ENCODE results near the gene SIPA1L3. TPM values are rescaled to one million over a fixed set of nuclear protein-coding genes. Genes with fewer than 3 reads are reported as not detected.

The SIPA1L3 gene
- total and polyA plus RNA-seq, 10 of the 15 experiments (the other 5 are each of a cell fraction or from before 2014, with no cell fraction given): 0.24 to 66.2 (median 19.1) TPM

DNA sequence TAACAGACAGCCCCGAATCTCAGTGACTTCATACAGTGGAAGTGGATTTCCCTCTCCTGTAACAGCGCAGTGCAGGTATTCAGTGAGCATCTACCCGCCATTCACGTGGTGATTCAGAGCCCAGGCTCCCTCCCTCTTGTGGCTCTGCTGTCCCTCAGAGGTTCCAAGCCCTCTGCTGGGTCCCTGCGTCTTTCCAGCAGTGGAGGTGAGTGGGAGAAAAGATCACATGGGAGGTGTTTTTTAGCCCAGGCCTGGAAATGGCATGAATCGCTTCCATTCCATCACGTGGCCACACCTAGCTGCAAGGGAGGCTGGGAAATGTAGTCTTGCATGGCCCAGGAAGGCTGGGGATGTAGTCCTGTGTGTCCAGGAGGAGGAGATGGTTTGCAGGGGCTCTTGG, 255.6 kb downstream of the SIPA1L3 start (continued):
- TF ChIP-seq, protein P1, sequence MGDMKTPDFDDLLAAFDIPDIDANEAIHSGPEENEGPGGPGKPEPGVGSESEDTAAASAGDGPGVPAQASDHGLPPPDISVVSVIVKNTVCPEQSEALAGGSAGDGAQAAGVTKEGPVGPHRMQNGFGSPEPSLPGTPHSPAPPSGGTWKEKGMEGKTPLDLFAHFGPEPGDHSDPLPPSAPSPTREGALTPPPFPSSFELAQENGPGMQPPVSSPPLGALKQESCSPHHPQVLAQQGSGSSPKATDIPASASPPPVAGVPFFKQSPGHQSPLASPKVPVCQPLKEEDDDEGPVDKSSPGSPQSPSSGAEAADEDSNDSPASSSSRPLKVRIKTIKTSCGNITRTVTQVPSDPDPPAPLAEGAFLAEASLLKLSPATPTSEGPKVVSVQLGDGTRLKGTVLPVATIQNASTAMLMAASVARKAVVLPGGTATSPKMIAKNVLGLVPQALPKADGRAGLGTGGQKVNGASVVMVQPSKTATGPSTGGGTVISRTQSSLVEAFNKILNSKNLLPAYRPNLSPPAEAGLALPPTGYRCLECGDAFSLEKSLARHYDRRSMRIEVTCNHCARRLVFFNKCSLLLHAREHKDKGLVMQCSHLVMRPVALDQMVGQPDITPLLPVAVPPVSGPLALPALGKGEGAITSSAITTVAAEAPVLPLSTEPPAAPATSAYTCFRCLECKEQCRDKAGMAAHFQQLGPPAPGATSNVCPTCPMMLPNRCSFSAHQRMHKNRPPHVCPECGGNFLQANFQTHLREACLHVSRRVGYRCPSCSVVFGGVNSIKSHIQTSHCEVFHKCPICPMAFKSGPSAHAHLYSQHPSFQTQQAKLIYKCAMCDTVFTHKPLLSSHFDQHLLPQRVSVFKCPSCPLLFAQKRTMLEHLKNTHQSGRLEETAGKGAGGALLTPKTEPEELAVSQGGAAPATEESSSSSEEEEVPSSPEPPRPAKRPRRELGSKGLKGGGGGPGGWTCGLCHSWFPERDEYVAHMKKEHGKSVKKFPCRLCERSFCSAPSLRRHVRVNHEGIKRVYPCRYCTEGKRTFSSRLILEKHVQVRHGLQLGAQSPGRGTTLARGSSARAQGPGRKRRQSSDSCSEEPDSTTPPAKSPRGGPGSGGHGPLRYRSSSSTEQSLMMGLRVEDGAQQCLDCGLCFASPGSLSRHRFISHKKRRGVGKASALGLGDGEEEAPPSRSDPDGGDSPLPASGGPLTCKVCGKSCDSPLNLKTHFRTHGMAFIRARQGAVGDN (IDR thresholded peaks at IDR 0.05): no peak
- TF ChIP-seq NFXL1 (IDR thresholded peaks at IDR 0.05; ENCODE audit: borderline replicate concordance) (no peak), TBL1XR1 (IDR thresholded peaks at IDR 0.05; ENCODE audit: low read depth, low read length) (no peak)

DNA sequence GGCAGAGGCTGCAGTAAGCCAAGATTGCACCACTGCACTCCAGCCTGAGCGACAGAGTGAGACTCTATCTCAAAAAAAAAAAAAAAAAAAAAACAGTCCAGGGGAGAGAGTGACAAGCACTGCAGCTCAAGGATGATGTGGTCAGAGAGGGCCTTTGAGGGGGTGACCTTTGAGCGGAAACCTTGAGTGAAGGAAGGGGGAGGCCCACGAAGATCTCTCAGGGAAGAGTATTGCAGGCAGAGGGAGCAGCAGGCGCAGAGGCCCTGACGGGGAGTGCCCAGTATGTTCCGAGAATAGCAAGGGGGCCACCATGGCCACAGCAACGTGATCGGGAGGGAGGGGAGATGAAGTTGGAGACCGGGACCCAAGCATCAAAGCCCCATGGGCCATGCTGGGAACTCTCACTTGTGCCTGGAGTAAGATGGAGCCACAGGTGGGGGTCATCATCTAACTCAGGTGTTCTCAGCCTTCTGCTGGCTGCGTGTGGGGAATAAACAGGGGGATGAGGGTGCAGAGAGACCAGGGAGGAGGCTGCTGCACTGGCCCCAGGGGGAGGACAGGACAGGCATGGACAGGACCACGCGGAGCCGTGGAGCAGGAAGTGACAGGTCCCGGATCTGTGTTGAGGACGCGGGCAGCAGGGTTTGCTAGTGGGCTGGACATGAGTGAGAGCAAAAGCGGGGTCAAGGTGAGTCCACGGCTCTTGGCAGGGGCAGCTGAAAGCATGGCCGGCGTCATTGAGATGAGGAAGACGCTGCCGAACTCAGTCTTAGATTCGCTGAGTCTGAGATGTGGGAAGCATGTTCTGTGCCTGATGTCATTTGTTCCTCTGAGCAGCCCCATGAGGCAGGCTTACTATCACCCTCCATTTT, 256.6 kb downstream of the SIPA1L3 start:
- H3K9me3 ChIP-seq (replicated peaks; ENCODE audit: control insufficient read depth, insufficient read depth, low read length): no peaks in the 10 kb centered on the region; the same call in 2 of the 3 replicates
- ChIA-PET CTCF (interaction anchor here (1.4 kb wide), 1 partner anchor 261 kb away, joined by 3 read pairs; no protein-coding TSS in a partner anchor), SMC1A (ENCODE audit: uncharacterized antibody, unreplicated experiment) (no interaction called here), POLR2A (no interaction called here), RAD21 (ENCODE audit: unreplicated experiment) (no interaction called here)
- H3K4me3 ChIP-seq: no peak overlapping the region
- WGBS (ENCODE audit: insufficient coverage, insufficient replicate concordance, low lambda C conversion rate, missing lambda C conversion rate): 94% methylated on average over 22 of the region's 23 CpGs
- H3K4me1 ChIP-seq (ENCODE audit: control insufficient read depth, insufficient read depth, low read length): no peaks in the 10 kb centered on the region
- H4K20me1 ChIP-seq (ENCODE audit: control insufficient read depth, insufficient read depth): no peaks in the 10 kb centered on the region
- intact Hi-C loops (cut with micrococcal nuclease; ENCODE audit: unreplicated experiment): no loop called here
- FAIRE-seq (no peak), ATAC-seq (no peak), DNase-seq (ENCODE audit: low read depth, low spot score) (no peak)
- TF ChIP-seq WRNIP1 (IDR thresholded peaks at IDR 0.05; ENCODE audit: borderline replicate concordance, low read depth, low read length) (no peak), IRF4 (IDR thresholded peaks at IDR 0.05; ENCODE audit: low read depth, low read length) (no peak), ASH2L (IDR thresholded peaks at IDR 0.05; ENCODE audit: borderline replicate concordance, low read depth) (no peak), STAT1 (conservative IDR thresholded peaks at IDR 0.05) (no peak), JUND (IDR thresholded peaks at IDR 0.05; ENCODE audit: low read depth, low read length) (no peak), BHLHE40 (IDR thresholded peaks at IDR 0.05; ENCODE audit: borderline replicate concordance in 1 of 2, low read depth in 2 of 2, low read length in 1 of 2) (no peak)
- TF ChIP-seq, protein P2, sequence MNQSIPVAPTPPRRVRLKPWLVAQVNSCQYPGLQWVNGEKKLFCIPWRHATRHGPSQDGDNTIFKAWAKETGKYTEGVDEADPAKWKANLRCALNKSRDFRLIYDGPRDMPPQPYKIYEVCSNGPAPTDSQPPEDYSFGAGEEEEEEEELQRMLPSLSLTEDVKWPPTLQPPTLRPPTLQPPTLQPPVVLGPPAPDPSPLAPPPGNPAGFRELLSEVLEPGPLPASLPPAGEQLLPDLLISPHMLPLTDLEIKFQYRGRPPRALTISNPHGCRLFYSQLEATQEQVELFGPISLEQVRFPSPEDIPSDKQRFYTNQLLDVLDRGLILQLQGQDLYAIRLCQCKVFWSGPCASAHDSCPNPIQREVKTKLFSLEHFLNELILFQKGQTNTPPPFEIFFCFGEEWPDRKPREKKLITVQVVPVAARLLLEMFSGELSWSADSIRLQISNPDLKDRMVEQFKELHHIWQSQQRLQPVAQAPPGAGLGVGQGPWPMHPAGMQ (IDR thresholded peaks at IDR 0.05; ENCODE audit: borderline replicate concordance): no peak
- TF ChIP-seq, protein P3, sequence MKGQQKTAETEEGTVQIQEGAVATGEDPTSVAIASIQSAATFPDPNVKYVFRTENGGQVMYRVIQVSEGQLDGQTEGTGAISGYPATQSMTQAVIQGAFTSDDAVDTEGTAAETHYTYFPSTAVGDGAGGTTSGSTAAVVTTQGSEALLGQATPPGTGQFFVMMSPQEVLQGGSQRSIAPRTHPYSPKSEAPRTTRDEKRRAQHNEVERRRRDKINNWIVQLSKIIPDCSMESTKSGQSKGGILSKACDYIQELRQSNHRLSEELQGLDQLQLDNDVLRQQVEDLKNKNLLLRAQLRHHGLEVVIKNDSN (IDR thresholded peaks at IDR 0.05; ENCODE audit: borderline replicate concordance, extremely low read length, insufficient read depth, low read depth, low read length): no peak
- TF ChIP-seq, protein P4, sequence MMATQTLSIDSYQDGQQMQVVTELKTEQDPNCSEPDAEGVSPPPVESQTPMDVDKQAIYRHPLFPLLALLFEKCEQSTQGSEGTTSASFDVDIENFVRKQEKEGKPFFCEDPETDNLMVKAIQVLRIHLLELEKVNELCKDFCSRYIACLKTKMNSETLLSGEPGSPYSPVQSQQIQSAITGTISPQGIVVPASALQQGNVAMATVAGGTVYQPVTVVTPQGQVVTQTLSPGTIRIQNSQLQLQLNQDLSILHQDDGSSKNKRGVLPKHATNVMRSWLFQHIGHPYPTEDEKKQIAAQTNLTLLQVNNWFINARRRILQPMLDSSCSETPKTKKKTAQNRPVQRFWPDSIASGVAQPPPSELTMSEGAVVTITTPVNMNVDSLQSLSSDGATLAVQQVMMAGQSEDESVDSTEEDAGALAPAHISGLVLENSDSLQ (IDR thresholded peaks at IDR 0.05): no peak
- in situ Hi-C loops (cut with MboI): no loop called here
- H3K79me2 ChIP-seq (ENCODE audit: control insufficient read depth, insufficient read depth, low read length): no peaks in the 10 kb centered on the region
- H3K9ac ChIP-seq (ENCODE audit: control insufficient read depth, insufficient read depth, low read length): no peak overlapping the region
- peaks cover 32 to 33% of the 10 kb centered on the region in 2 experiments for H3K36me3 ChIP-seq (ENCODE audit: control insufficient read depth in 2 of 2, insufficient read depth in 2 of 2, low read length in 1 of 2)
- BruUV-seq (replicated peaks): no TSS peak
- no peak overlapping the region for H2AFZ ChIP-seq (ENCODE audit: control insufficient read depth, low read depth, low read length)
- H3K27ac ChIP-seq (ENCODE audit: control insufficient read depth, insufficient read depth): no peak overlapping the region
- no peak overlapping the region for H3K4me2 ChIP-seq (ENCODE audit: control insufficient read depth, insufficient read depth)
- no peaks in the 10 kb centered on the region for H3K27me3 ChIP-seq (replicated peaks in 1 of 2; ENCODE audit: control insufficient read depth in 2 of 2, insufficient read depth in 2 of 2, low read length in 1 of 2)

Data from GM12878 (cell line).